Liver (tissue), 9 donors: ENCODE measurements around the gene HSD3B7. TPM values are rescaled to one million over a fixed set of nuclear protein-coding genes. Genes with fewer than 3 reads are reported as not detected.

Source experiments
- DNase-seq: peaks from one replicate; pipeline ENCODE4 v3.0.0-alpha.2; 2017; ENCODE audit warnings: low spot score
- H3K27ac ChIP-seq, 2 donors: one replicate each; pipeline ENCODE4 v1.7.0; 2013; ENCODE audit warnings: inconsistent platforms in 2 of 2, low read length in 2 of 2, control low read depth in 1 of 2, low read depth in 1 of 2, mild to moderate bottlenecking in 1 of 2
- H3K27me3 ChIP-seq, 4 donors: one replicate each; pipeline versions ENCODE4 v1.6.1 to v1.7.0; 2013; ENCODE audit warnings: low read length in 3 of 4, inconsistent platforms in 1 of 4, mild to moderate bottlenecking in 1 of 4, moderate library complexity in 1 of 4; ENCODE audit not compliant: control insufficient read depth in 4 of 4, insufficient read depth in 4 of 4
- H3K36me3 ChIP-seq, 4 donors: one replicate each; pipeline versions ENCODE4 v1.6.1 to v1.7.0; 2013; ENCODE audit warnings: low read length in 3 of 4, mild to moderate bottlenecking in 3 of 4, low read depth in 1 of 4, moderate library complexity in 1 of 4; ENCODE audit not compliant: control insufficient read depth in 4 of 4, insufficient read depth in 3 of 4
- H3K4me1 ChIP-seq, 4 donors: one replicate each; pipeline versions ENCODE4 v1.6.1 to v1.7.0; 2013; ENCODE audit warnings: low read length in 3 of 4, mild to moderate bottlenecking in 3 of 4, moderate library complexity in 1 of 4; ENCODE audit not compliant: control insufficient read depth in 4 of 4, insufficient read depth in 4 of 4
- H3K4me3 ChIP-seq, 3 donors: one replicate each; pipeline versions ENCODE4 v1.6.1 to v1.7.0; 2013; ENCODE audit warnings: low read length in 3 of 3, control low read depth in 1 of 3, low read depth in 1 of 3, mild to moderate bottlenecking in 1 of 3
- H3K9ac ChIP-seq, 2 donors: one replicate each; pipeline ENCODE4 v1.7.0; 2013; ENCODE audit warnings: low read length in 2 of 2, mild to moderate bottlenecking in 2 of 2, moderate library complexity in 2 of 2, control low read depth in 1 of 2, low read depth in 1 of 2
- H3K9me3 ChIP-seq, 4 donors: one replicate each; pipeline versions ENCODE4 v1.6.1 to v1.7.0; 2013; ENCODE audit warnings: low read length in 3 of 4; ENCODE audit not compliant: control insufficient read depth in 4 of 4
- FOXA1 ChIP-seq: IDR thresholded peaks from 2 replicates; pipeline ENCODE4 v1.6.1; 2016; ENCODE audit warnings: antibody characterized with exemption
- GABPA ChIP-seq, 2 donors: IDR thresholded peaks in 1 of 2; conservative IDR thresholded peaks in 1 of 2; 2 replicates each; pipeline ENCODE4 v1.6.1; 2016; ENCODE audit warnings: antibody characterized with exemption in 2 of 2, mild to moderate bottlenecking in 1 of 2, moderate library complexity in 1 of 2
- HNF4G ChIP-seq: IDR thresholded peaks from 2 replicates; pipeline ENCODE4 v1.6.1; 2016; ENCODE audit warnings: antibody characterized with exemption
- NR2F2 ChIP-seq: IDR thresholded peaks from 2 replicates; pipeline ENCODE4 v1.6.1; 2016; ENCODE audit warnings: antibody characterized with exemption
- RXRA ChIP-seq, 2 donors: IDR thresholded peaks; 2 replicates each; pipeline ENCODE4 v1.6.1; 2017 to 2018; ENCODE audit warnings: antibody characterized with exemption in 2 of 2, mild to moderate bottlenecking in 1 of 2
- TAF1 ChIP-seq: conservative IDR thresholded peaks from 2 replicates; pipeline ENCODE4 v1.6.1; 2016; ENCODE audit warnings: antibody characterized with exemption, mild to moderate bottlenecking
- YY1 ChIP-seq: IDR thresholded peaks from 2 replicates; pipeline ENCODE4 v1.6.1; 2016; ENCODE audit warnings: antibody characterized with exemption, mild to moderate bottlenecking
- WGBS: extraction: QIAGEN DNeasy Blood & Tissue Kit; methylation state at CpG from one replicate; pipeline ENCODE4 v1.1.7; 2013; 5-methylcytosine and 5-hydroxymethylcytosine counted together
- polyA plus RNA-seq, 2 donors: library from polyadenylated mRNA; stranded (reverse) in 1 of 2; unstranded in 1 of 2; fragments of 200-250 nt in 1 of 2; fragments of >200 nt in 1 of 2; fragmentation: Nextera tagmentation in 1 of 2; extraction: Ambion mirVana in 1 of 2; gene quantifications; one replicate each; pipeline versions ENCODE4 v1.2.1 to v1.2.3, GENCODE V29; 2013 to 2015
- total RNA-seq, 2 donors: library from RNA; depleted of rRNA; stranded (reverse); fragments of >200 nt; gene quantifications; one replicate each; pipeline ENCODE4 v1.2.3, GENCODE V29; 2014
- TF ChIP-seq, protein P1 (sequence below): IDR thresholded peaks from 2 replicates; pipeline ENCODE4 v1.6.1; 2016; ENCODE audit warnings: antibody characterized with exemption, mild to moderate bottlenecking
- TF ChIP-seq, protein P2 (sequence below): IDR thresholded peaks from 2 replicates; pipeline ENCODE4 v1.6.1; 2016; ENCODE audit warnings: antibody characterized with exemption
- TF ChIP-seq, protein P3 (sequence below): fragments of 150-350 bp; IDR thresholded peaks from 2 replicates; pipeline ENCODE4 v1.5.1; 2017; ENCODE audit warnings: improper control_type of control experiment, low read depth, low read length; ENCODE audit not compliant: missing input control
- TF ChIP-seq, protein P4 (sequence below): IDR thresholded peaks from 2 replicates; pipeline ENCODE4 v1.6.1; 2016; ENCODE audit warnings: antibody characterized with exemption
- donor health status: healthy.
- donor health status: healthy.
- donor health status: healthy.
- donor health status: healthy.
- donor health status: healthy.

The HSD3B7 gene
- total and polyA plus RNA-seq, 4 donors, result 23.9 to 93.9 (median 79.4) TPM

DNA sequence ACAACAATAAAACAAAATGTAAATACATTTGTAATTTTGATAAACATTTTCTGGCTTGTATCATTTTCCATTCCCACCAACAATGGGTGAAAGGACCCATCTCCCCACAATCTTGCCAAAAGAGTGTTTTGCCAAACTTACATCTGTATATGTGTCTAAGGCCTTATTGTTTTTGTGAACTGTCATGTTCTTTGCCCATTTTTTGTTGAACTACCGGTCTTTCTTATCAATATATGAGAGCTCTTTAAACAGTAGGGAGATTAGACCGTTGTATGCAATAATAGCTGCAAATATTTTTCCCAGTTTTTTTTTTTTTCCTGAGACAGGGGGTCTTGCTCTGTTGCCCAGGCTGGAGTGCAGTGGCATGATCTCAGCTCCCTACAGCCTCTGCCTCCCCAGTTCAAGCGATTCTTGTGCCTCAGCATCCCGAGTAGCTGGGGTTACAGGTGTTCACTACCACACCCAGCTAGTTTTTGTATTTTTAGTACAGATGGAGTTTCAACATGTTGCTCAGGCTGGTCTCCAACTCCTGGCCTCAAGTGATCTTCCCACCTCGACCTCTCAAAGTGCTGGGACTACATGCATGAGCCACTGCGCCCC is 38.7 kb downstream of the HSD3B7 start:
- Histone ChIP-seq H3K27ac (no peak overlapping the region), H3K9me3 (no peaks in the 10 kb centered on the region), H3K4me1 (no peaks in the 10 kb centered on the region), H3K36me3 (no peaks in the 10 kb centered on the region), H3K9ac (no peak overlapping the region), H3K27me3 (no peaks in the 10 kb centered on the region), H3K4me3 (no peak overlapping the region)
- 59% methylated on average over 6 of the region's 6 CpGs for WGBS
- TF ChIP-seq GABPA (IDR thresholded peaks at IDR 0.05 in 1 of 2, conservative IDR thresholded peaks at IDR 0.05 in 1 of 2) (no peak), HNF4G (no peak), FOXA1 (no peak), NR2F2 (no peak), YY1 (no peak), TAF1 (no peak), RXRA (IDR thresholded peaks at IDR 0.05) (no peak)
- TF ChIP-seq, protein P1, sequence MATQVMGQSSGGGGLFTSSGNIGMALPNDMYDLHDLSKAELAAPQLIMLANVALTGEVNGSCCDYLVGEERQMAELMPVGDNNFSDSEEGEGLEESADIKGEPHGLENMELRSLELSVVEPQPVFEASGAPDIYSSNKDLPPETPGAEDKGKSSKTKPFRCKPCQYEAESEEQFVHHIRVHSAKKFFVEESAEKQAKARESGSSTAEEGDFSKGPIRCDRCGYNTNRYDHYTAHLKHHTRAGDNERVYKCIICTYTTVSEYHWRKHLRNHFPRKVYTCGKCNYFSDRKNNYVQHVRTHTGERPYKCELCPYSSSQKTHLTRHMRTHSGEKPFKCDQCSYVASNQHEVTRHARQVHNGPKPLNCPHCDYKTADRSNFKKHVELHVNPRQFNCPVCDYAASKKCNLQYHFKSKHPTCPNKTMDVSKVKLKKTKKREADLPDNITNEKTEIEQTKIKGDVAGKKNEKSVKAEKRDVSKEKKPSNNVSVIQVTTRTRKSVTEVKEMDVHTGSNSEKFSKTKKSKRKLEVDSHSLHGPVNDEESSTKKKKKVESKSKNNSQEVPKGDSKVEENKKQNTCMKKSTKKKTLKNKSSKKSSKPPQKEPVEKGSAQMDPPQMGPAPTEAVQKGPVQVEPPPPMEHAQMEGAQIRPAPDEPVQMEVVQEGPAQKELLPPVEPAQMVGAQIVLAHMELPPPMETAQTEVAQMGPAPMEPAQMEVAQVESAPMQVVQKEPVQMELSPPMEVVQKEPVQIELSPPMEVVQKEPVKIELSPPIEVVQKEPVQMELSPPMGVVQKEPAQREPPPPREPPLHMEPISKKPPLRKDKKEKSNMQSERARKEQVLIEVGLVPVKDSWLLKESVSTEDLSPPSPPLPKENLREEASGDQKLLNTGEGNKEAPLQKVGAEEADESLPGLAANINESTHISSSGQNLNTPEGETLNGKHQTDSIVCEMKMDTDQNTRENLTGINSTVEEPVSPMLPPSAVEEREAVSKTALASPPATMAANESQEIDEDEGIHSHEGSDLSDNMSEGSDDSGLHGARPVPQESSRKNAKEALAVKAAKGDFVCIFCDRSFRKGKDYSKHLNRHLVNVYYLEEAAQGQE, result no peak
- TF ChIP-seq, protein P2, sequence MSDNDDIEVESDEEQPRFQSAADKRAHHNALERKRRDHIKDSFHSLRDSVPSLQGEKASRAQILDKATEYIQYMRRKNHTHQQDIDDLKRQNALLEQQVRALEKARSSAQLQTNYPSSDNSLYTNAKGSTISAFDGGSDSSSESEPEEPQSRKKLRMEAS, result no peak
- no peak for DNase-seq

DNA sequence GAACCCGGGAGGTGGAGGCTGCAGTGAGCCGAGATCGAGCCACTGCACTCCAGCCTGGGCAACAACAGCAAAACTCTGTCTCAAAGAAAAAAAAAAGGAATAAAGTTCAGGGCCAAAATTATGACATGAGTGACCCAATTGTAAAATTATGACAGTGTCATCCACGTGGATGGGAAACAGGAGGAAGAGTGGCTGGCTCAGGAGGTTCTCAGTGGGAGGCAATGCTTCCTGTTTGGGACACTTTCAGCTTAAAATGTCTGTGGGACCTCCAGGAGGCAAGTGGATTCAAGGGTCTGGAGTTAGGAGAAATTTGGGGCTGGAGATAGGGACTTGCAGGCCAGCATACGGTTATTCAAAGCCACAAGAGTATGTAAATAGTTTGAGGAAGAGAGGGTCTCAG is 40.3 kb downstream of the HSD3B7 start:
- Histone ChIP-seq H3K9me3 (no peaks in the 10 kb centered on the region), H3K36me3 (no peaks in the 10 kb centered on the region), H3K4me1 (no peaks in the 10 kb centered on the region), H3K27ac (no peak overlapping the region), H3K9ac (no peak overlapping the region), H3K27me3 (no peaks in the 10 kb centered on the region), H3K4me3 (no peak overlapping the region)
- no peak for TF ChIP-seq TAF1
- no peak for TF ChIP-seq HNF4G
- TF ChIP-seq, protein P3, sequence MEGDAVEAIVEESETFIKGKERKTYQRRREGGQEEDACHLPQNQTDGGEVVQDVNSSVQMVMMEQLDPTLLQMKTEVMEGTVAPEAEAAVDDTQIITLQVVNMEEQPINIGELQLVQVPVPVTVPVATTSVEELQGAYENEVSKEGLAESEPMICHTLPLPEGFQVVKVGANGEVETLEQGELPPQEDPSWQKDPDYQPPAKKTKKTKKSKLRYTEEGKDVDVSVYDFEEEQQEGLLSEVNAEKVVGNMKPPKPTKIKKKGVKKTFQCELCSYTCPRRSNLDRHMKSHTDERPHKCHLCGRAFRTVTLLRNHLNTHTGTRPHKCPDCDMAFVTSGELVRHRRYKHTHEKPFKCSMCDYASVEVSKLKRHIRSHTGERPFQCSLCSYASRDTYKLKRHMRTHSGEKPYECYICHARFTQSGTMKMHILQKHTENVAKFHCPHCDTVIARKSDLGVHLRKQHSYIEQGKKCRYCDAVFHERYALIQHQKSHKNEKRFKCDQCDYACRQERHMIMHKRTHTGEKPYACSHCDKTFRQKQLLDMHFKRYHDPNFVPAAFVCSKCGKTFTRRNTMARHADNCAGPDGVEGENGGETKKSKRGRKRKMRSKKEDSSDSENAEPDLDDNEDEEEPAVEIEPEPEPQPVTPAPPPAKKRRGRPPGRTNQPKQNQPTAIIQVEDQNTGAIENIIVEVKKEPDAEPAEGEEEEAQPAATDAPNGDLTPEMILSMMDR, result no peak
- TF ChIP-seq GABPA (IDR thresholded peaks at IDR 0.05 in 1 of 2, conservative IDR thresholded peaks at IDR 0.05 in 1 of 2), result no peak
- TF ChIP-seq, protein P4, sequence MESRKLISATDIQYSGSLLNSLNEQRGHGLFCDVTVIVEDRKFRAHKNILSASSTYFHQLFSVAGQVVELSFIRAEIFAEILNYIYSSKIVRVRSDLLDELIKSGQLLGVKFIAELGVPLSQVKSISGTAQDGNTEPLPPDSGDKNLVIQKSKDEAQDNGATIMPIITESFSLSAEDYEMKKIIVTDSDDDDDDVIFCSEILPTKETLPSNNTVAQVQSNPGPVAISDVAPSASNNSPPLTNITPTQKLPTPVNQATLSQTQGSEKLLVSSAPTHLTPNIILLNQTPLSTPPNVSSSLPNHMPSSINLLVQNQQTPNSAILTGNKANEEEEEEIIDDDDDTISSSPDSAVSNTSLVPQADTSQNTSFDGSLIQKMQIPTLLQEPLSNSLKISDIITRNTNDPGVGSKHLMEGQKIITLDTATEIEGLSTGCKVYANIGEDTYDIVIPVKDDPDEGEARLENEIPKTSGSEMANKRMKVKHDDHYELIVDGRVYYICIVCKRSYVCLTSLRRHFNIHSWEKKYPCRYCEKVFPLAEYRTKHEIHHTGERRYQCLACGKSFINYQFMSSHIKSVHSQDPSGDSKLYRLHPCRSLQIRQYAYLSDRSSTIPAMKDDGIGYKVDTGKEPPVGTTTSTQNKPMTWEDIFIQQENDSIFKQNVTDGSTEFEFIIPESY, result no peak
- 82% methylated on average over 5 of the region's 5 CpGs for WGBS
- DNase-seq, result no peak
